A549 treated with CORT108297 at 1 μM for 4 hours (cell line): ENCODE data around the gene TAS2R38. TPM values are rescaled to one million over a fixed set of nuclear protein-coding genes. Genes with fewer than 3 reads are reported as not detected.

Experiments
- total RNA-seq: library from RNA; stranded (reverse); fragments of 200-300 nt; extraction: Qiagen RNA extraction; gene quantifications from 5 replicates; pipeline ENCODE4 v1.2.3, GENCODE V29; 2022

The TAS2R38 gene
- not detected in 5 replicates for total RNA-seq

GRCh38 chr7:141973673-141974072, at the start of gene TAS2R38:
Gene TAS2R38 (minus strand): TSS chr7:141973773. CDS start chr7:141973689, 84 bp downstream.

DNA sequence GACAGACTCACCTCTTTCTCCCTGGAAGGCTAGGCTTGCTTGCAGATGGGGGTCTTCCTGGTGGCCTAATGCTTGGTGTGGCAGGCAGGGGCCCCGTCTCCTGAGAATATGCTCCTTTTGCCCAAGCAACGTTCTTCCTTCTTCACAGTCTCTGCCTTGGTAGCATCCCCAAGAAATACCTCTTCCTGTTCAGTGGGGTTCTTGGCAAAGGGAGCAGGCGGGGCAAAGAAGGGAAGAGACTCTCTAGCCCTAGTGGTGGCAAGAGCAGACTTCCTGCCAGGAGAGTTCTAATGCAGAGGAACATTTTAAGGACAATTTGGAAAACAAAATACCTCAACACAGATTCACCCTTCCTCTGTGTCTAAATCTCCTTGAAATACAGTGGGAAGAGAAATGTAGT, 26.8 kb downstream of the TAS2R38 start, which contains the start of gene CLEC5A:
CLEC5A (minus strand) TSS at position 179 of the 400 bp plus-strand sequence. CDS start 682 bp downstream, outside the sequence.

Other genes with a start within 250 kb of the TAS2R38 start
- gene SSBP1, start 235.4 kb downstream of the TAS2R38 start, total RNA-seq: 259 to 361 TPM (median 286 TPM) in 5 replicates
- gene TAS2R3, start 209.7 kb downstream of the TAS2R38 start, total RNA-seq: not detected in 5 replicates
- gene TAS2R4, start 197.1 kb downstream of the TAS2R38 start, total RNA-seq: 0.08 to 0.21 TPM (median 0.13 TPM) in 5 replicates
- gene TAS2R5, start 183.6 kb downstream of the TAS2R38 start, total RNA-seq: 0.24 to 0.47 TPM (median 0.35 TPM) in 5 replicates
- not detected in 5 replicates for gene PRSS37, start 132.3 kb downstream of the TAS2R38 start, total RNA-seq
- not detected in 5 replicates for gene OR9A4, start 57.4 kb downstream of the TAS2R38 start, total RNA-seq
- gene CLEC5A, start 26.8 kb downstream of the TAS2R38 start, total RNA-seq: not detected in 5 replicates
- gene MGAM, start 22.1 kb upstream of the TAS2R38 start, total RNA-seq: 0.32 to 0.61 TPM (median 0.46 TPM) in 5 replicates
- gene MGAM2, start 137.9 kb upstream of the TAS2R38 start, total RNA-seq: 0.01 TPM in 1 of 5 replicates, not detected in the others